Inflammatory macrophage treated with lipopolysaccharide for 4 hours (primary cell): ENCODE measurements around the gene IGFALS.
A peak's percentile ranks its signal among the peaks of the same experiment; 100 is the strongest.

ENCODE experiments used
- DNase-seq: peaks from one replicate; pipeline ENCODE4 v3.0.0-alpha.2; 2020

Gene IGFALS

GRCh38 chr16:1788095-1788707, 5.3 kb downstream of the IGFALS start:
- no peak for DNase-seq

- no peak for DNase-seq
Measured at GRCh38 chr16:1787322-1788094, 6.0 kb downstream of the IGFALS start.

- DNase-seq: no peak
Measured at GRCh38 chr16:1787056-1787321, 6.5 kb downstream of the IGFALS start.

DNA sequence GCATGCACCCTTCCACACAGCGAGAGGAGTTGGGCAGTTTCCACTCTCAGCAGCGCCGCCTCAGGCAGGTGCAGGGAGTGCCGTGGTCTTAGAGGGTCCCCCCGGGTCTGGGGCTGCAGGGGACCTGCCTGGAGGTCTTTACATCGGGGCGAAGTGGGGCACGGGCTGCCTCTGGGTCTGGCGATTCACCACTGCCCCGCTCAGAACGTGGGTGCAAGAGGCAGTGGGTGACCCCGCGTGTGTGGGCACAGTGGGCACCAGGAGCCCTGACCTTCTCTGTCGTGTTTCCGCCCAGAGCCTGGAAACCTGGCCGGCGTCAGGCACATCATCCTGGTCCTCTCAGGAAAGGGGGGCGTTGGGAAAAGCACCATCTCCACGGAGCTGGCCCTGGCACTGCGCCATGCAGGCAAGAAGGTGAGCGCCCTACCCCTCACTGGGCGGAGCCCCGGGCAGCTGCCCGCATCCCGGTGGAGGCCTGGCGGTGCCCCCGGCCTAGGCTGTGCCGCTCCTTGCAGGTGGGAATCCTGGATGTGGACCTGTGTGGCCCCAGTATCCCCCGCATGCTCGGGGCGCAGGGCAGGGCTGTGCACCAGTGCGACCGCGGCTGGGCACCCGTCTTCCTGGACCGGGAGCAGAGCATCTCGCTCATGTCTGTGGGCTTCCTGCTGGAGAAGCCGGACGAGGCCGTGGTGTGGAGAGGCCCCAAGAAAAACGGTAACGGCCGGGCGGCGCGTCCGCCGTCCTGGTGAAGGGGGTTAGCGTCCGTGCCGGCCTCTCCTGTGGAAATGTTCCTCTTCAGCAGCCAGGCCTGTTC, 7.1 kb downstream of the IGFALS start:
- no peak for DNase-seq

DNA sequence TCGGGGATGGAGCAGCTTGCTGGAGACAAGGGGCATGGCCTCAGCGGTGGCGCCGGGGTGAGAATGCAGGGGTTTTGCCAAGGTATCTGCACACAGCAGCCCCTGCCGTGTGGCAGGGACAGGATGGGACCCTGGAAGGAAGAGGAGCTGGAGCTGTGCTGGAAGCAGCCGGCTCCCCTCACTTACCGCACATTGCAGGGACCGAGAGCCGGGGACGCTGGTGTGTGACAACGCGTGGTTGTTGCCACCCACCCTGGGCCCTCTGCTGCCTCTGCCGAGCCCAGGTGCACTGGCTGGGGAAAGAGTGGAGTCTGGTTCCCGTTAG, 7.7 kb downstream of the IGFALS start:
- no peak for DNase-seq

- no peak for DNase-seq
Measured at GRCh38 chr16:1784977-1785845, 8.3 kb downstream of the IGFALS start.

DNA sequence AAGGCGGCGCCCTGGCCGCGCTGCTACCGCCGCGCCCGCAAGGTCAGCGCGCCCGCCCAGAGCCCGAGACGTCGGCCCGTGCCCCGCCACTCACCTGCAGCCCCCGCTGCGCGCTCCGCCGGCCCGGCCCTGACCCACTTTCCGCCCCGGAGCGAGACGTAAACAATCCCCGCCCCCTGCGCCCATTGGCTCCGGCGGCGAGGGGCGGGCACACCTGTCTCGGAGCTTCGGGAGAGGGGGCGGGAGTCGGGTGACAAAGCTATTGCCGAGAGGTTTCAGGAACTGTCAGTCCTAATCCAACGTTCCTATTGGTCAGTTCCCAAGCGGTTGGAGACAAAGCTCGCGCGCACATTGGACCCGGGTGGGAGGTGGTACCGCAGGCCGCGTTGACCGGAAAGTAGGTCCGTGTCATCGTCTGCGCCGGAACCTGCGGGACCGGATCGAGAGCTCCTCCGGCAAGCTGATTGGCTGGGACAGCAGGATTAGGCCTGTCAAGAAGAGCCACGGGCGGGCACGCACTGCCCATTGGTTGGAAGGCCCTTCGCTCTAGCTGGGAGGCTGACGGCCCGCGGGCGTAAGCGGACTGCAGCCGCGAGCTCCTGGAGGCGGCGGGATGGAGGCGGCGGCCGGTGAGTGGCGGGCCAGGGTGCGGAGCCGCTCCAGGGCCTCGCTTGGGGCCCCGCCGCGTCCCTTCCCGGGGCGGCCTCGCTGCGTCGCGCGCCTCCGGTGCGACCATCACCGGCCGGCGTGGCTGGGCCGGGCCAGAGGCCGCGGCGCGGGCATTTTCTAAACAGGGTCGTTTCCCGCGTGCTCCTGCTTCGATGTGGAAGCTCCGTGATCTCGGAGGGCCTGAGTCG, 10.9 kb downstream of the IGFALS start, which contains the start of the genes NUBP2 and SPSB3:
Gene NUBP2 (plus strand): TSS at position 553 of the 857 bp plus-strand sequence. CDS start 61 bp downstream, at position 614.
Gene SPSB3 (minus strand): TSS at position 164 of the 857 bp plus-strand sequence. CDS start 1,088 bp downstream, outside the sequence.
- DNase-seq: peak; percentile 100

GRCh38 chr16:1781758-1782407, 11.6 kb downstream of the IGFALS start:
- peak; percentile 30 for DNase-seq

- DNase-seq: no peak
Measured at GRCh38 chr16:1781254-1781653, 12.3 kb downstream of the IGFALS start.

- DNase-seq: no peak
Measured at GRCh38 chr16:1780677-1781072, 12.8 kb downstream of the IGFALS start.

- DNase-seq: no peak
Measured at GRCh38 chr16:1779741-1780676, 13.5 kb downstream of the IGFALS start.

GRCh38 chr16:1779234-1779701, 14.2 kb downstream of the IGFALS start:
- DNase-seq: no peak

GRCh38 chr16:1778200-1779179, 15.0 kb downstream of the IGFALS start:
- DNase-seq: no peak

DNA sequence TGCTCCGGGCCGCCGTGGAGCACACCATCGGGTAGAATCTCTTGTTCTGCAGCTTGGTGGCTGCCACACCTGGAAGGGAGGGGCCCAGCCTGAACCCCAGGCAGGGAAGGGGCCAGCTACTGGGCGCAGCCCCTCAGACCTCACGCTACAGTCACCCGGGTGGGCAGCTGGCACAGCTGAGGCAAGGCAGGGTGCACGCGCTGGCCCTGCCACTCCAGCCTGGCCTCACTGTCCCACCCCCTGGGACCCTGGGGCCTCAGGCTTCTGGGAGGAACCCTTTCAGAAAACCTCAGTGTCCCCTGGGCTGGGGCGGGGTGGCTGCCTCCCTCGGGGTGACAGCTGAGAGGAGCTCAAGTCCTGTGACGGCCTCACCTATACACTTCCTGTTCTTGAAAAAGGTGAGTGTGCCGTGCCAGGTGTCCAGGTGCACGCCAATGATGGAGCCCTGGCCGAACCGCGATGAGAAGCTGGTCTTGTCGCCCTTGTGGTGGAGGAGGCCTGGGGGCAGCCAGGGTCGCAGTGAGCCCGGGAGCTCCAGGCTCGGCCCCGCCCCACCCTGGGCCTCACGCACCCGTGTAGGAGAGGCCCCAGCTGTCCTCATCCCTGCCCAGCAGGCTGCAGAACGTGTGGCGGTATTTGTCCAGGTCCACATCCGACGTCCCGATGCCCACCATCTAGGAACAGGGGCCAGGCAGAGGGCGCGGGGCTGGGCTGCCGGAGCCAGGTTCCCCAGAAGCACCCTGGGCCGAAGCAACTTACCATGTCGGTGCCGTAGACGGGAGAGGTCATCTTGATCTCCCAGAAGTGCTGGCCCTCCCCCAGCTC, 15.9 kb downstream of the IGFALS start:
- DNase-seq: no peak

- DNase-seq: no peak
Measured at GRCh38 chr16:1776991-1777374, 16.5 kb downstream of the IGFALS start.

DNA sequence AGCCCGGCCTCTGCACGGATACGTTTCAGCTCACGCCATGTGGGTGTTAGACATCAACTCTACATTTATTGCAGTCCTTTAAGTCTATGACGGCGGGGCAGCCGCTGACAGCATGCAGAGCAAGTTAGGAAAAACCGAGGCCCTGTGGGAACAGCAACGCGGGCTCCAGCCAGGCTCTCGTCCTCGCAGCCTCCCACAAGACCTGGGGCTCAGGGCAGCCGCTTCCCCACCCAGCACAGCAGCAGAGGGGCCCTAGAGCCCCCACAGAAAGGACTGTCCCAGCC, 16.9 kb downstream of the IGFALS start:
- no peak for DNase-seq

DNA sequence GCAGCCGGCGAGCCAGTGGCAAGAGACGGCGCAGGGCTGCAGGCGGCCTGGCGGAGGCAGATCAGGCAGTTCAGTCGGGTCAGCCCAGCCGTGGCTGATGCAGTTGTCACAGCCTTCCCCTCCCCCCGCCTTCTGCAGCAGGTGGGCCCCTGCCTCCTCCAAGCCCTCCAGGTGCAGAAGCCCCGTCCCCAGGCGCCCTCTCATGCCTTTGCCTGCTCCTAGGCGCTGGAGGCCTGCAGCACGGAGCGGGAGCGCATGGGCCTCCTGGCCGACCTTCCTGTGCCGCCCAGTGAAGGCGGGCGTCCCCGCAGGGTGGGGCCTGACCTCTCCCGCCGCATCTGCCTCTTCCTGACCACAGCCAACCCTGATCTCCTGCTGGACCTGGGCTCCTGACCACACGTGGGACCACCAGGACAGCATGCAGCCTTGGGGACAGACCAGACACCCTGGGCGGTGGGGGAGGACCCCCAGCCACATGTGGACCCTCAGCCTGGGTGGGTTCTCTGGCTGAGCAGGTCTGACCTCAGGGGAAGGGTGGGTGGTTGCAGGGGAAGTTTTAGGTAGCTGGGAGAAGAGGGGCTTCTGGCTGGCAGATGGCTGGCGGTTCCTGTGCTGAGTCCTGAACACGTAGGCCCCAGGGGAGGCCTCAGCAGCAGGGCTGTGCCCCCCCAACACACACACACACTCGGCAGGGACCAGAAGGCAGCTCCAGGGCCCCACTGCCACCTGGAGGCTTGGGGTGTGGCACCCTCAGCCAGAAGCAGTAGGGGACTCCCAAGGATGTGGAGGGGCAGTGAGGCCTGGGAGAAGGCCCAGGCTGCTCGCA, 17.4 kb downstream of the IGFALS start:
- DNase-seq: no peak
